Measurements from ENCODE around the gene ECE1. TPM values are rescaled to one million over a fixed set of nuclear protein-coding genes. Genes with fewer than 3 reads are reported as not detected.

ECE1 gene
- total and polyA plus RNA-seq, 2 of the 13 experiments (the other 11 are each of a cell fraction or from before 2014, with no cell fraction given): 13.5 to 21.2 TPM

GRCh38 chr1:21192871-21193270 lies 97.4 kb downstream of the ECE1 start:
- no peaks in the 10 kb centered on the region for H3K9me3 ChIP-seq (ENCODE audit: low read length)
- WGBS (ENCODE audit: low lambda C conversion rate): 8% methylated on average over 4 of the region's 4 CpGs
- intact Hi-C loops (cut with micrococcal nuclease; ENCODE audit: unreplicated experiment): no loop called here

More at GRCh38 chr1:21192871-21193270, 97.4 kb downstream of the ECE1 start:
- no peak overlapping the region for H3K4me2 ChIP-seq (ENCODE audit: low read depth, low read length)
- BruUV-seq (replicated peaks): no TSS peak
- no peaks in the 10 kb centered on the region for H3K79me2 ChIP-seq (ENCODE audit: insufficient read depth, low read length)
- no peak overlapping the region for H3K4me3 ChIP-seq (replicated peaks in 1 of 3; ENCODE audit: insufficient read depth in 1 of 3, low read depth in 2 of 3, low read length in 3 of 3)
- ChIA-PET CTCF (ENCODE audit: low intra/inter-chr PET ratio, low total read pairs) (no interaction called here), POLR2A (interaction anchor here (1.0 kb wide), 1 partner anchor 407 kb away, joined by 4 read pairs; no protein-coding TSS in a partner anchor)
- no peak for FAIRE-seq
- no peak for ATAC-seq
- in situ Hi-C loops (cut with HindIII; ENCODE audit: extremely low pct_ligation_motif_present, low pct_unique_long_range_greater_than_20kb): loop anchor here (25.0 kb wide), 1 partner anchor 206 kb away; no protein-coding TSS in a partner anchor
- no peak overlapping the region for H3K9ac ChIP-seq (ENCODE audit: insufficient read depth, low read depth, low read length)
- TF ChIP-seq SP5 (CRISPR knock-in tag; IDR thresholded peaks at IDR 0.05; ENCODE audit: borderline replicate concordance, low read depth) (no peak), TBL1XR1 (IDR thresholded peaks at IDR 0.05; ENCODE audit: borderline replicate concordance, low read length, partially characterized antibody) (no peak), RFX1 (IDR thresholded peaks at IDR 0.05) (peak; percentile 39), RAD51 (IDR thresholded peaks at IDR 0.05; ENCODE audit: borderline replicate concordance) (no peak), ZNF343 (CRISPR knock-in tag; IDR thresholded peaks at IDR 0.05) (no peak), POLR2A (IDR thresholded peaks at IDR 0.05; ENCODE audit: insufficient read depth in 1 of 2, low read depth in 2 of 2, low read length in 2 of 2) (no peak), RFX3 (CRISPR knock-in tag; IDR thresholded peaks at IDR 0.05) (peak; percentile 35; the same call in 1 of the 2 replicates), ZNF274 (CRISPR knock-in tag; IDR thresholded peaks at IDR 0.05) (no peak), ZNF33B (CRISPR knock-in tag; IDR thresholded peaks at IDR 0.05) (no peak), MNT (IDR thresholded peaks at IDR 0.05) (no peak), FOSL2 (CRISPR knock-in tag; IDR thresholded peaks at IDR 0.05) (no peak), BRCA1 (CRISPR knock-in tag; IDR thresholded peaks at IDR 0.05) (no peak)
- H4K20me1 ChIP-seq (ENCODE audit: insufficient read depth, low read length): no peaks in the 10 kb centered on the region
- DNase-seq (ENCODE audit: low spot score): peak; percentile 42
- H3K27ac ChIP-seq (ENCODE audit: extremely low read length, insufficient read depth, low read length): no peak overlapping the region
- H2AFZ ChIP-seq (ENCODE audit: low read length): no peak overlapping the region
- peaks cover 24% of the 10 kb centered on the region for H3K4me1 ChIP-seq (ENCODE audit: insufficient read depth, low read length)
- 0 out of 5 replicates have a peak, but pooled peaks cover 0 to 4% of the 10 kb centered on the region in 2 experiments for H3K27me3 ChIP-seq (ENCODE audit: control insufficient read depth in 1 of 2, insufficient read depth in 2 of 2, low read length in 2 of 2)
- no peaks in the 10 kb centered on the region for H3K36me3 ChIP-seq (replicated peaks in 1 of 2; ENCODE audit: control insufficient read depth in 1 of 2, insufficient read depth in 2 of 2, low read length in 2 of 2)

All from HepG2 (cell line).